ENCODE measurements around the gene NAA35. TPM values are rescaled to one million over a fixed set of nuclear protein-coding genes. Genes with fewer than 3 reads are reported as not detected.

The NAA35 gene
- polyA plus RNA-seq, 2 of the 4 experiments (the other 2 are of a cell fraction) = 24.9 to 42.4 TPM

DNA sequence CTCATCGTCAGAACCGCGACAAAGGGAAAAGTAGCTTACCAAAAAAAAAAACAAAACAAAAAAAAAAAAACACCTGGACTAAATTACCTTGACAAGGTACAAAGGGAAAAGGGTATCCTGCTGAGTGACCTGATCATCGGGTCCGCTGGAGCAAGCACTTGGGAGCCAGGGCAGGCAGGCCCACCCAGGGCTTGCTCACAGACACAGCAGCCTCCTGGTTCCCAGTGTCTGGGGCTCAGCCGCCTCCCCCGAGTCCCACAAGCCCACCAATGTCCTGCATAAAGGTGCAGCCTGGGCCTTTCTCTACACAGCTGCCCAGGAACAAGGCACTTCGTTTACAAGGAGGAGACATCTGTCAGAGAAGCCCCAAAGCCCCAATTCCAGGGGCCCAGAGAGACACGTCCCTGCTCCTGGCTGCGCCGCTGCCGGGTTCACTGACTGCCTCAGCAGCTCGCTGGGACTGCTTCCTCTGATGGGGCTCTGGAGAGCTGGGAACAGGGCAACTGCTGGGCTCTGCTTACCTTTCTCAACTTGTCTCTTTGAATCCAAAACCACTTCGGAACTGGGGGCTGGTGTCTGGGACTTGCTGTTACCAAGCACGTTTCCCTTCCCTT, 95.0 kb downstream of the NAA35 start:
- FAIRE-seq (no peak), DNase-seq (ENCODE audit: low read depth in 1 of 2, low spot score in 1 of 2) (no peak), ATAC-seq (no peak)
- Histone ChIP-seq H3K4me1 (no peaks in the 10 kb centered on the region), H3K9me3 (no peaks in the 10 kb centered on the region), H3K4me3 (no peak overlapping the region), H3K27ac (no peak overlapping the region), H3K4me2 (no peak overlapping the region)
- POLR2A ChIA-PET = no interaction called here
- CTCF ChIA-PET = interaction anchor here (0.8 to 2.1 kb wide), 6 partner anchors 10 to 188 kb away, joined by 3 to 8 read pairs (median 4); partner anchors contain the start of gene GOLM1
- TF ChIP-seq MAZ (IDR thresholded peaks at IDR 0.05; ENCODE audit: borderline replicate concordance, low read depth, low read length) (no peak), BHLHE40 (IDR thresholded peaks at IDR 0.05; ENCODE audit: low read depth, low read length) (no peak), FOSL2 (IDR thresholded peaks at IDR 0.05) (no peak), FOSL2 (CRISPR knock-in tag; IDR thresholded peaks at IDR 0.05) (no peak), HDAC2 (IDR thresholded peaks at IDR 0.05) (no peak), RFX5 (IDR thresholded peaks at IDR 0.05) (no peak)
- WGBS (ENCODE audit: missing lambda C conversion rate) = 82% methylated on average over 10 of the region's 15 CpGs

DNA sequence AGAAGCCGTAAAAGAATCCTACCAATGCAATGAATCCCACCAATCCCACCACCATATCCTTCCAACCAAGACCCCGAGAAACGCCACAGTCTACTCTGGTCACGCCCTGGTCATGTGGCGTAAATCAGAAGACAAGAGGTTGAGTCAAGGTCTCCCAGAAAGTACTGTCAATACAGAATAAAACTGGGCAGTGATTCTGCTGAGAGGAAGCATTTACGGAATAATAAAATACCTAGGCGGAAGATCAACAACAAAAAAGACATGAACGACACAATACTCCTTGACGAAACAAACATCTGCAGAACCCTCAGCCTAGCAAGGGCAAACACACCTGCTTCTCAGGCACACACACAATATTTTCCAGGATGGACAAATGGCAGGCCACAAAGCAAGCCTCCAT, 95.6 kb downstream of the NAA35 start:
- H3K4me2 ChIP-seq = no peak overlapping the region
- ATAC-seq (no peak), FAIRE-seq (no peak), DNase-seq (ENCODE audit: low read depth in 1 of 2, low spot score in 1 of 2) (no peak)
- TF ChIP-seq, protein P1, sequence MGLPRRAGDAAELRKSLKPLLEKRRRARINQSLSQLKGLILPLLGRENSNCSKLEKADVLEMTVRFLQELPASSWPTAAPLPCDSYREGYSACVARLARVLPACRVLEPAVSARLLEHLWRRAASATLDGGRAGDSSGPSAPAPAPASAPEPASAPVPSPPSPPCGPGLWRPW (IDR thresholded peaks at IDR 0.05) = no peak
- TF ChIP-seq TFCP2L1 (CRISPR knock-in tag; IDR thresholded peaks at IDR 0.05) (no peak), RCOR1 (IDR thresholded peaks at IDR 0.05; ENCODE audit: low read depth, low read length) (no peak), RAD21 (conservative IDR thresholded peaks at IDR 0.05 in 1 of 2, IDR thresholded peaks at IDR 0.05 in 1 of 2) (no peak)
- WGBS (ENCODE audit: missing lambda C conversion rate) = 94% methylated on average over 9 of the region's 9 CpGs
- H3K27ac ChIP-seq = no peak overlapping the region
- no peaks in the 10 kb centered on the region for H3K4me1 ChIP-seq
- no peak overlapping the region for H3K4me3 ChIP-seq
- POLR2A ChIA-PET = no interaction called here
- H3K9me3 ChIP-seq = no peaks in the 10 kb centered on the region
- CTCF ChIA-PET = interaction anchor here (2.1 kb wide), 1 partner anchor 9 kb away, joined by 8 read pairs; no protein-coding TSS in a partner anchor

DNA sequence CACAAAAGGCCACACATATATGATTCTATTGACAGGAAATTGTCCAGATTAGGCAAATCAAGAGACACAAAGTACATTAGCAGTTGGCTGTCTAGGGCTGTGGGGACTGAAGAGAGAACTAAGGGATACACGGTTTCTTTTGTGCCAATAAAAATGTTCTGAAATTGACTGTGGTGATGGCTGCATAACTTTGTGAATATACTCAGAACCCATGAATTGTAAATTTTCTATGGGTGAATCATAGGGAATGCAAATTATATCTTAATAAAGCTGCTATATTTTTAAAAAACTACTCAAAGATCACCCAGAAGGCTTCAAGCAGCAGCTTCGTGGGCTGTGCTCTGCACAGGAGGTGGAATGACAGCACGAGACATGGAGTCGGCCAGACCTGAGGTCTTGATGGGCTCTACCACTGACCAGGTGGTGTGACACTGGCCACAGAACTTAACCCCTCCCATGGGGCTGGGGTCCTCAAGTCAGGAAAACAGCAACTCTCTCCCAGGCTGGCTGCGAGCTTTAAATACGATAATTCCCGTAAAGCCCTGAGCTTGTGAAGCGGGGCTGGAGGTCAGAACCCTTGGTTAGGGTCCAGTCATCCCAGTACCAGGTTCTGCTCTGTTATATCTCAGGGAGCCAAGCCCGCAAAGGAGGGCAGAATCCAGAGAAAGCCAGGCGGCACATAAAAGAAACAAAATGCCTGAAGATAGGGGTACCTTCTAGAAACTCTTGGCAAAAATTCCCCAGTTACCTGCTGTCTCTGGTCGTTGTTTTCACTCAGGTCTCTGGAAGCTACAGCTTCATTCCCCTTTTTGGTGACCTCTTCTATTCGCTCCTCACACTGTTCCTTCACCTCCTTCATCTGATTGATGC, 99.3 kb downstream of the NAA35 start:
- POLR2A ChIA-PET = no interaction called here
- no peak for FAIRE-seq
- no peak for TF ChIP-seq ZFP36 (IDR thresholded peaks at IDR 0.05; ENCODE audit: borderline replicate concordance, partially characterized antibody)
- no peak for TF ChIP-seq FOSL2 (IDR thresholded peaks at IDR 0.05)
- TF ChIP-seq FOSL2 (CRISPR knock-in tag; IDR thresholded peaks at IDR 0.05) = no peak
- TF ChIP-seq TFCP2L1 (CRISPR knock-in tag; IDR thresholded peaks at IDR 0.05) = no peak
- TF ChIP-seq REST (IDR thresholded peaks at IDR 0.05) = no peak
- no peak for TF ChIP-seq BCL3 (IDR thresholded peaks at IDR 0.05)
- no peak for TF ChIP-seq EP300 (IDR thresholded peaks at IDR 0.05)
- TF ChIP-seq BHLHE40 (IDR thresholded peaks at IDR 0.05; ENCODE audit: low read depth, low read length) = no peak
- no peak for TF ChIP-seq ESRRA (IDR thresholded peaks at IDR 0.05; ENCODE audit: borderline replicate concordance, low read length)
- no peak for TF ChIP-seq HMGXB4 (CRISPR knock-in tag; IDR thresholded peaks at IDR 0.05; ENCODE audit: borderline replicate concordance)
- no peak for TF ChIP-seq HDAC2 (IDR thresholded peaks at IDR 0.05)
- TF ChIP-seq, protein P1 (IDR thresholded peaks at IDR 0.05) = no peak
- TF ChIP-seq E2F6 (IDR thresholded peaks at IDR 0.05; ENCODE audit: borderline replicate concordance, low read depth) = no peak
- TF ChIP-seq JUNB (IDR thresholded peaks at IDR 0.05) = no peak
- no peak for TF ChIP-seq CBX8 (IDR thresholded peaks at IDR 0.05)
- no peak for TF ChIP-seq NFE2L2 (conservative IDR thresholded peaks at IDR 0.05; ENCODE audit: low read length)
- TF ChIP-seq PHF8 (IDR thresholded peaks at IDR 0.05; ENCODE audit: borderline replicate concordance, low read depth) = no peak
- WGBS (ENCODE audit: missing lambda C conversion rate) = 95% methylated on average over 12 of the region's 12 CpGs
- CTCF ChIA-PET = interaction anchor here (0.7 to 1.8 kb wide), 2 partner anchors 9 to 77 kb away, joined by 3 read pairs; no protein-coding TSS in a partner anchor
- no peak for DNase-seq (ENCODE audit: low read depth in 1 of 2, low spot score in 1 of 2)
- Histone ChIP-seq H3K4me3 (no peak overlapping the region), H3K9me3 (no peaks in the 10 kb centered on the region), H3K4me2 (no peak overlapping the region), H3K27ac (no peak overlapping the region), H3K4me1 (no peaks in the 10 kb centered on the region)
- ATAC-seq = no peak
